ENCODE results near the gene STRBP. TPM values are rescaled to one million over a fixed set of nuclear protein-coding genes. Genes with fewer than 3 reads are reported as not detected.

The STRBP gene
- total and polyA plus RNA-seq, 9 donors: 4.9 to 18.8 (median 11.2) TPM

GRCh38 chr9:123217128-123217654 lies 51.2 kb downstream of the STRBP start:
- Histone ChIP-seq H3K27me3 (no peaks in the 10 kb centered on the region), H3K9me3 (no peaks in the 10 kb centered on the region), H3K4me1 (ENCODE audit: insufficient read depth) (no peaks in the 10 kb centered on the region), H3K4me3 (no peak overlapping the region), H3K36me3 (no peaks in the 10 kb centered on the region), H3K27ac (no peak overlapping the region)
- intact Hi-C loops (cut with DNase I): no loop called here
- DNase-seq: no peak
- 30 to 39% (median 38%) methylated on average over 2 of the region's 2 CpGs for whole genome bisulfite sequencing, 3 donors
- no peak for TF ChIP-seq POLR2A (IDR thresholded peaks at IDR 0.05)
- TF ChIP-seq, protein P1, sequence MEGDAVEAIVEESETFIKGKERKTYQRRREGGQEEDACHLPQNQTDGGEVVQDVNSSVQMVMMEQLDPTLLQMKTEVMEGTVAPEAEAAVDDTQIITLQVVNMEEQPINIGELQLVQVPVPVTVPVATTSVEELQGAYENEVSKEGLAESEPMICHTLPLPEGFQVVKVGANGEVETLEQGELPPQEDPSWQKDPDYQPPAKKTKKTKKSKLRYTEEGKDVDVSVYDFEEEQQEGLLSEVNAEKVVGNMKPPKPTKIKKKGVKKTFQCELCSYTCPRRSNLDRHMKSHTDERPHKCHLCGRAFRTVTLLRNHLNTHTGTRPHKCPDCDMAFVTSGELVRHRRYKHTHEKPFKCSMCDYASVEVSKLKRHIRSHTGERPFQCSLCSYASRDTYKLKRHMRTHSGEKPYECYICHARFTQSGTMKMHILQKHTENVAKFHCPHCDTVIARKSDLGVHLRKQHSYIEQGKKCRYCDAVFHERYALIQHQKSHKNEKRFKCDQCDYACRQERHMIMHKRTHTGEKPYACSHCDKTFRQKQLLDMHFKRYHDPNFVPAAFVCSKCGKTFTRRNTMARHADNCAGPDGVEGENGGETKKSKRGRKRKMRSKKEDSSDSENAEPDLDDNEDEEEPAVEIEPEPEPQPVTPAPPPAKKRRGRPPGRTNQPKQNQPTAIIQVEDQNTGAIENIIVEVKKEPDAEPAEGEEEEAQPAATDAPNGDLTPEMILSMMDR (IDR thresholded peaks at IDR 0.05): no peak
- TF ChIP-seq EP300 (IDR thresholded peaks at IDR 0.05): no peak

GRCh38 chr9:123216251-123216797 lies 52.1 kb downstream of the STRBP start:
- WGBS, 3 donors: 73 to 79% (median 74%) methylated on average over 5 of the region's 5 CpGs
- intact Hi-C loops (cut with DNase I): no loop called here
- no peak for TF ChIP-seq POLR2A (IDR thresholded peaks at IDR 0.05)
- TF ChIP-seq, protein P1 (IDR thresholded peaks at IDR 0.05): no peak
- TF ChIP-seq EP300 (IDR thresholded peaks at IDR 0.05): no peak

GRCh38 chr9:123211081-123211480 lies 57.3 kb downstream of the STRBP start:
- no peaks in the 10 kb centered on the region for H3K27me3 ChIP-seq
- TF ChIP-seq POLR2A (IDR thresholded peaks at IDR 0.05): no peak
- TF ChIP-seq EP300 (IDR thresholded peaks at IDR 0.05): no peak
- no peak overlapping the region for H3K4me3 ChIP-seq
- 92 to 94% (median 92%) methylated on average over 3 of the region's 3 CpGs for WGBS, 3 donors
- H3K36me3 ChIP-seq: no peaks in the 10 kb centered on the region
- H3K4me1 ChIP-seq (ENCODE audit: insufficient read depth): no peaks in the 10 kb centered on the region
- DNase-seq: no peak
- no peaks in the 10 kb centered on the region for H3K9me3 ChIP-seq
- intact Hi-C loops (cut with DNase I): no loop called here
- H3K27ac ChIP-seq: no peak overlapping the region

More at GRCh38 chr9:123216251-123216797, 52.1 kb downstream of the STRBP start:
- H3K36me3 ChIP-seq: no peaks in the 10 kb centered on the region
- H3K4me3 ChIP-seq: no peak overlapping the region
- no peaks in the 10 kb centered on the region for H3K4me1 ChIP-seq (ENCODE audit: insufficient read depth)
- H3K27me3 ChIP-seq: no peaks in the 10 kb centered on the region
- H3K9me3 ChIP-seq: no peaks in the 10 kb centered on the region
- DNase-seq: no peak
- H3K27ac ChIP-seq: no peak overlapping the region

DNA sequence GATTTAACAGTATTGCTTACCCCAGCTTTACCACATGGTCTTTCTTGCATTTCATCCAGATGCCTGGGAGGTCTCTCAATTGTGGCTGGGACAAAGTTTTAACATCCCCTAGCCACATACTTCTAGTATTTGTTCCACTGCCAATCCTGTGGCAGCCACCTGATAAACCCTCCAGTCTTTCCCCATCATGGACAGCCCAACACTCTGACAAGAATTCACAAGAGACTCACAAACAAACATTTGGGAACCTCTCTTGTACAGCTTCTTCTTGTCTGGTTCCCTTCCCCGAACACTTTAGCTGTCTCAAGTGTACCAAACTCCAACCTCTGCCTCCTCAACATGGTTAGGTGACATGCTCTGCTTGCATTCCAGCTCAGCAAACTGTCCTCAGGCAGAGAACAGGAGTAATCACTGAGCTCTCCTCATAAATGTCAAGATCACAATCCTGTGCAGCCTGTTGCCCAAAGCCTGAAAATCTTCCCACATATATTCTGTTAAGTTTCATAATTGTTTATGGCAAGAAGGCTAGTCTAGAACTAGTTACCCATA lies 59.7 kb downstream of the STRBP start:
- TF ChIP-seq EP300 (IDR thresholded peaks at IDR 0.05) (no peak), POLR2A (IDR thresholded peaks at IDR 0.05) (no peak)
- TF ChIP-seq, protein P1 (IDR thresholded peaks at IDR 0.05): no peak
- no peaks in the 10 kb centered on the region for H3K9me3 ChIP-seq
- intact Hi-C loops (cut with DNase I): no loop called here
- H3K27ac ChIP-seq: no peak overlapping the region
- H3K36me3 ChIP-seq: no peaks in the 10 kb centered on the region
- no peaks in the 10 kb centered on the region for H3K4me1 ChIP-seq (ENCODE audit: insufficient read depth)
- H3K27me3 ChIP-seq: no peaks in the 10 kb centered on the region
- 91 to 98% (median 97%) methylated on average over 1 of the region's 1 CpG for WGBS, 3 donors
- DNase-seq: no peak
- no peak overlapping the region for H3K4me3 ChIP-seq

- no peak for DNase-seq
- Histone ChIP-seq H3K4me3 (no peak overlapping the region), H3K36me3 (no peaks in the 10 kb centered on the region), H3K9me3 (no peaks in the 10 kb centered on the region), H3K4me1 (ENCODE audit: insufficient read depth) (no peaks in the 10 kb centered on the region), H3K27me3 (no peaks in the 10 kb centered on the region), H3K27ac (no peak overlapping the region)
- TF ChIP-seq EP300 (IDR thresholded peaks at IDR 0.05): no peak
- no peak for TF ChIP-seq POLR2A (IDR thresholded peaks at IDR 0.05)
- TF ChIP-seq, protein P1 (IDR thresholded peaks at IDR 0.05): no peak
- WGBS, 3 donors: 92 to 97% (median 94%) methylated on average over 6 of the region's 6 CpGs
- intact Hi-C loops (cut with DNase I): no loop called here
These were observed 62.3 kb downstream of the STRBP start for GRCh38 chr9:123206065-123206464.
